Right forelimb (tissue), 1 donor: ENCODE results near the gene NDUFB8.

Experiments used
- DNase-seq: peaks from one replicate; pipeline ENCODE4 v3.0.0-alpha.2; 2018

Gene NDUFB8

GRCh38 chr10:100535715-100536353, 6.2 kb upstream of the NDUFB8 start, which contains the start of gene HIF1AN:
Gene HIF1AN (plus strand): TSS chr10:100535943. CDS start chr10:100535959, 16 bp downstream.
- peak; percentile 87 for DNase-seq

- no peak for DNase-seq
These were observed 5.7 kb upstream of the NDUFB8 start for GRCh38 chr10:100535338-100535714.

- DNase-seq: no peak
These were observed 5.1 kb upstream of the NDUFB8 start for GRCh38 chr10:100534726-100535125.

- no peak for DNase-seq
These were observed 2.1 kb upstream of the NDUFB8 start for GRCh38 chr10:100531761-100532160.

GRCh38 chr10:100528921-100529474, 673 bp downstream of the NDUFB8 start:
- DNase-seq: peak; percentile 53

- DNase-seq: no peak
These were observed 1.4 kb downstream of the NDUFB8 start for GRCh38 chr10:100528123-100528886.

GRCh38 chr10:100524638-100525037, 5.0 kb downstream of the NDUFB8 start:
- no peak for DNase-seq

GRCh38 chr10:100524206-100524605, 5.5 kb downstream of the NDUFB8 start:
- no peak for DNase-seq

GRCh38 chr10:100522945-100523344, 6.7 kb downstream of the NDUFB8 start:
- no peak for DNase-seq

- DNase-seq: no peak
These were observed 7.4 kb downstream of the NDUFB8 start for GRCh38 chr10:100522107-100522801.

GRCh38 chr10:100520811-100521210, 8.9 kb downstream of the NDUFB8 start:
- DNase-seq: no peak

- DNase-seq: peak; percentile 57
These were observed 10.2 kb downstream of the NDUFB8 start, which contains the start of gene SEC31B for GRCh38 chr10:100519311-100520051. Gene SEC31B (minus strand): TSS chr10:100519861. CDS start chr10:100516952, 2,909 bp downstream.

GRCh38 chr10:100518761-100519241, 10.9 kb downstream of the NDUFB8 start:
- DNase-seq: peak; percentile 71

- DNase-seq: no peak
These were observed 12.8 kb downstream of the NDUFB8 start for GRCh38 chr10:100516847-100517246.

- no peak for DNase-seq
These were observed 14.1 kb downstream of the NDUFB8 start for GRCh38 chr10:100515612-100516011.

GRCh38 chr10:100510533-100511308, 18.9 kb downstream of the NDUFB8 start:
- no peak for DNase-seq

GRCh38 chr10:100509241-100509840, 20.3 kb downstream of the NDUFB8 start:
- DNase-seq: no peak

GRCh38 chr10:100508691-100509150, 20.9 kb downstream of the NDUFB8 start:
- DNase-seq: no peak

- no peak for DNase-seq
These were observed 21.4 kb downstream of the NDUFB8 start for GRCh38 chr10:100508266-100508665.

GRCh38 chr10:100507357-100507732, 22.3 kb downstream of the NDUFB8 start:
- DNase-seq: no peak
